ENCODE data around the gene NSD2. TPM values are rescaled to one million over a fixed set of nuclear protein-coding genes. Genes with fewer than 3 reads are reported as not detected.

Gene NSD2
- polyA plus RNA-seq, 4 donors, result 8.4 to 46.4 (median 22.5) TPM

GRCh38 chr4:1973218-1973617 is 102.0 kb downstream of the NSD2 start:
- Histone ChIP-seq H3K36me3 (ENCODE audit: control insufficient read depth in 3 of 3, insufficient read depth in 2 of 3, low read depth in 1 of 3, low read length in 3 of 3) (peaks cover 9 to 89% (median 11%) of the 10 kb centered on the region in 3 donors), H3K4me1 (ENCODE audit: control insufficient read depth in 3 of 3, insufficient read depth in 2 of 3, low read depth in 1 of 3, low read length in 2 of 3) (peaks cover 0 to 8% (median 0%) of the 10 kb centered on the region in 3 donors), H3K9me3 (ENCODE audit: control insufficient read depth in 2 of 2, insufficient read depth in 1 of 2, low read depth in 1 of 2, low read length in 1 of 2) (no peaks in the 10 kb centered on the region), H3K27me3 (ENCODE audit: control insufficient read depth in 3 of 3, insufficient read depth in 3 of 3, low read length in 3 of 3) (no peaks in the 10 kb centered on the region), H3K27ac (ENCODE audit: low read depth in 1 of 3, low read length in 2 of 3) (no peak overlapping the region), H3K4me3 (ENCODE audit: low read depth in 1 of 3, low read length in 3 of 3) (no peak overlapping the region)
- DNase-seq (no peak), FAIRE-seq (no peak)
- WGBS, 3 donors, result 94 to 98% (median 97%) methylated on average over 11 to 12 of the region's 12 CpGs

- Histone ChIP-seq H3K27me3 (ENCODE audit: control insufficient read depth in 3 of 3, insufficient read depth in 3 of 3, low read length in 3 of 3) (no peaks in the 10 kb centered on the region), H3K27ac (ENCODE audit: low read depth in 1 of 3, low read length in 2 of 3) (no peak overlapping the region), H3K36me3 (ENCODE audit: control insufficient read depth in 3 of 3, insufficient read depth in 2 of 3, low read depth in 1 of 3, low read length in 3 of 3) (peaks cover 10 to 93% (median 11%) of the 10 kb centered on the region in 3 donors), H3K9me3 (ENCODE audit: control insufficient read depth in 2 of 2, insufficient read depth in 1 of 2, low read depth in 1 of 2, low read length in 1 of 2) (no peaks in the 10 kb centered on the region), H3K4me1 (ENCODE audit: control insufficient read depth in 3 of 3, insufficient read depth in 2 of 3, low read depth in 1 of 3, low read length in 2 of 3) (peaks cover 0 to 8% (median 0%) of the 10 kb centered on the region in 3 donors), H3K4me3 (ENCODE audit: low read depth in 1 of 3, low read length in 3 of 3) (no peak overlapping the region)
- WGBS, 3 donors, result 92 to 95% (median 93%) methylated on average over 18 of the region's 18 CpGs
- DNase-seq (no peak), FAIRE-seq (no peak)
Measured at GRCh38 chr4:1973661-1974060, 102.5 kb downstream of the NSD2 start.

- WGBS, 3 donors, result 95% methylated on average over 8 of the region's 8 CpGs
- Histone ChIP-seq H3K4me1 (ENCODE audit: control insufficient read depth in 3 of 3, insufficient read depth in 2 of 3, low read depth in 1 of 3, low read length in 2 of 3) (peaks cover 0 to 8% (median 0%) of the 10 kb centered on the region in 3 donors), H3K4me3 (ENCODE audit: low read depth in 1 of 3, low read length in 3 of 3) (no peak overlapping the region), H3K36me3 (ENCODE audit: control insufficient read depth in 3 of 3, insufficient read depth in 2 of 3, low read depth in 1 of 3, low read length in 3 of 3) (peaks cover 12 to 97% (median 13%) of the 10 kb centered on the region in 3 donors), H3K9me3 (ENCODE audit: control insufficient read depth in 2 of 2, insufficient read depth in 1 of 2, low read depth in 1 of 2, low read length in 1 of 2) (no peaks in the 10 kb centered on the region), H3K27ac (ENCODE audit: low read depth in 1 of 3, low read length in 2 of 3) (no peak overlapping the region), H3K27me3 (ENCODE audit: control insufficient read depth in 3 of 3, insufficient read depth in 3 of 3, low read length in 3 of 3) (no peaks in the 10 kb centered on the region)
- FAIRE-seq, result no peak
- DNase-seq, result no peak
Measured at GRCh38 chr4:1974840-1975239, 103.6 kb downstream of the NSD2 start.

GRCh38 chr4:1975391-1975801 is 104.2 kb downstream of the NSD2 start:
- WGBS, 3 donors, result 92 to 95% (median 92%) methylated on average over 14 of the region's 14 CpGs
- no peak overlapping the region for H3K27ac ChIP-seq (ENCODE audit: low read depth in 1 of 3, low read length in 2 of 3)
- no peaks in the 10 kb centered on the region for H3K27me3 ChIP-seq (ENCODE audit: control insufficient read depth in 3 of 3, insufficient read depth in 3 of 3, low read length in 3 of 3)
- H3K4me3 ChIP-seq (ENCODE audit: low read depth in 1 of 3, low read length in 3 of 3), result no peak overlapping the region
- DNase-seq (no peak), FAIRE-seq (no peak)
- H3K9me3 ChIP-seq (ENCODE audit: control insufficient read depth in 2 of 2, insufficient read depth in 1 of 2, low read depth in 1 of 2, low read length in 1 of 2), result no peaks in the 10 kb centered on the region
- peaks cover 0 to 8% (median 0%) of the 10 kb centered on the region in 3 donors for H3K4me1 ChIP-seq (ENCODE audit: control insufficient read depth in 3 of 3, insufficient read depth in 2 of 3, low read depth in 1 of 3, low read length in 2 of 3)
- H3K36me3 ChIP-seq (ENCODE audit: control insufficient read depth in 3 of 3, insufficient read depth in 2 of 3, low read depth in 1 of 3, low read length in 3 of 3), result peaks cover 13 to 96% (median 16%) of the 10 kb centered on the region in 3 donors

- Histone ChIP-seq H3K27ac (ENCODE audit: low read depth in 1 of 3, low read length in 2 of 3) (no peak overlapping the region), H3K9me3 (ENCODE audit: control insufficient read depth in 2 of 2, insufficient read depth in 1 of 2, low read depth in 1 of 2, low read length in 1 of 2) (no peaks in the 10 kb centered on the region), H3K4me1 (ENCODE audit: control insufficient read depth in 3 of 3, insufficient read depth in 2 of 3, low read depth in 1 of 3, low read length in 2 of 3) (peaks cover 0 to 8% (median 0%) of the 10 kb centered on the region in 3 donors), H3K4me3 (ENCODE audit: low read depth in 1 of 3, low read length in 3 of 3) (no peak overlapping the region), H3K27me3 (ENCODE audit: control insufficient read depth in 3 of 3, insufficient read depth in 3 of 3, low read length in 3 of 3) (no peaks in the 10 kb centered on the region), H3K36me3 (ENCODE audit: control insufficient read depth in 3 of 3, insufficient read depth in 2 of 3, low read depth in 1 of 3, low read length in 3 of 3) (peaks cover 13 to 97% (median 21%) of the 10 kb centered on the region in 3 donors)
- 91 to 94% (median 91%) methylated on average over 11 of the region's 11 CpGs for WGBS, 3 donors
- FAIRE-seq (no peak), DNase-seq (no peak)
Measured at GRCh38 chr4:1975880-1976279, 104.7 kb downstream of the NSD2 start.

- Histone ChIP-seq H3K27me3 (ENCODE audit: control insufficient read depth in 3 of 3, insufficient read depth in 3 of 3, low read length in 3 of 3) (no peaks in the 10 kb centered on the region), H3K4me1 (ENCODE audit: control insufficient read depth in 3 of 3, insufficient read depth in 2 of 3, low read depth in 1 of 3, low read length in 2 of 3) (peaks cover 0 to 5% (median 0%) of the 10 kb centered on the region in 3 donors), H3K27ac (ENCODE audit: low read depth in 1 of 3, low read length in 2 of 3) (no peak overlapping the region), H3K36me3 (ENCODE audit: control insufficient read depth in 3 of 3, insufficient read depth in 2 of 3, low read depth in 1 of 3, low read length in 3 of 3) (peaks cover 15 to 96% (median 17%) of the 10 kb centered on the region in 3 donors), H3K9me3 (ENCODE audit: control insufficient read depth in 2 of 2, insufficient read depth in 1 of 2, low read depth in 1 of 2, low read length in 1 of 2) (no peaks in the 10 kb centered on the region), H3K4me3 (ENCODE audit: low read depth in 1 of 3, low read length in 3 of 3) (no peak overlapping the region)
- 95 to 97% (median 96%) methylated on average over 35 of the region's 35 CpGs for WGBS, 3 donors
- no peak for DNase-seq
- FAIRE-seq, result no peak
Measured at GRCh38 chr4:1976416-1977352, 105.5 kb downstream of the NSD2 start.

GRCh38 chr4:1978226-1978625 is 107.0 kb downstream of the NSD2 start:
- DNase-seq (no peak), FAIRE-seq (no peak)
- H3K9me3 ChIP-seq (ENCODE audit: control insufficient read depth in 2 of 2, insufficient read depth in 1 of 2, low read depth in 1 of 2, low read length in 1 of 2), result no peaks in the 10 kb centered on the region
- no peaks in the 10 kb centered on the region for H3K4me1 ChIP-seq (ENCODE audit: control insufficient read depth in 3 of 3, insufficient read depth in 2 of 3, low read depth in 1 of 3, low read length in 2 of 3)
- WGBS, 3 donors, result 95 to 97% (median 97%) methylated on average over 13 of the region's 13 CpGs
- H3K36me3 ChIP-seq (ENCODE audit: control insufficient read depth in 3 of 3, insufficient read depth in 2 of 3, low read depth in 1 of 3, low read length in 3 of 3), result peaks cover 15 to 96% (median 17%) of the 10 kb centered on the region in 3 donors
- H3K27ac ChIP-seq (ENCODE audit: low read depth in 1 of 3, low read length in 2 of 3), result no peak overlapping the region
- H3K4me3 ChIP-seq (ENCODE audit: low read depth in 1 of 3, low read length in 3 of 3), result no peak overlapping the region
- H3K27me3 ChIP-seq (ENCODE audit: control insufficient read depth in 3 of 3, insufficient read depth in 3 of 3, low read length in 3 of 3), result no peaks in the 10 kb centered on the region

- Histone ChIP-seq H3K4me1 (ENCODE audit: control insufficient read depth in 3 of 3, insufficient read depth in 2 of 3, low read depth in 1 of 3, low read length in 2 of 3) (no peaks in the 10 kb centered on the region), H3K27ac (ENCODE audit: low read depth in 1 of 3, low read length in 2 of 3) (no peak overlapping the region), H3K36me3 (ENCODE audit: control insufficient read depth in 3 of 3, insufficient read depth in 2 of 3, low read depth in 1 of 3, low read length in 3 of 3) (peaks cover 15 to 96% (median 17%) of the 10 kb centered on the region in 3 donors), H3K9me3 (ENCODE audit: control insufficient read depth in 2 of 2, insufficient read depth in 1 of 2, low read depth in 1 of 2, low read length in 1 of 2) (no peaks in the 10 kb centered on the region), H3K4me3 (ENCODE audit: low read depth in 1 of 3, low read length in 3 of 3) (no peak overlapping the region), H3K27me3 (ENCODE audit: control insufficient read depth in 3 of 3, insufficient read depth in 3 of 3, low read length in 3 of 3) (no peaks in the 10 kb centered on the region)
- DNase-seq (no peak), FAIRE-seq (no peak)
- 93 to 96% (median 95%) methylated on average over 44 to 45 of the region's 45 CpGs for WGBS, 3 donors
Measured at GRCh38 chr4:1978741-1979476, 107.7 kb downstream of the NSD2 start.
